Superior temporal gyrus (tissue), 1 donor: ENCODE measurements around the gene EEF1AKMT1.

Experiments used
- DNase-seq: peaks from one replicate; pipeline ENCODE4 v3.0.0-alpha.2; 2016; ENCODE audit errors: extremely low spot score

The EEF1AKMT1 gene

GRCh38 chr13:20718958-20719566, 54.7 kb downstream of the EEF1AKMT1 start:
- DNase-seq = no peak

- no peak for DNase-seq
Measured at GRCh38 chr13:20717581-20718542, 55.9 kb downstream of the EEF1AKMT1 start.

- DNase-seq = no peak
Measured at GRCh38 chr13:20716951-20717350, 56.8 kb downstream of the EEF1AKMT1 start.

GRCh38 chr13:20715330-20715712, 58.4 kb downstream of the EEF1AKMT1 start:
- peak; percentile 35 for DNase-seq

- DNase-seq = no peak
Measured at GRCh38 chr13:20714563-20715329, 59.0 kb downstream of the EEF1AKMT1 start.

- DNase-seq = no peak
Measured at GRCh38 chr13:20714161-20714560, 59.6 kb downstream of the EEF1AKMT1 start.

GRCh38 chr13:20713751-20714150, 60.0 kb downstream of the EEF1AKMT1 start:
- peak; percentile 52 for DNase-seq

GRCh38 chr13:20713014-20713376, 60.8 kb downstream of the EEF1AKMT1 start:
- DNase-seq = no peak

GRCh38 chr13:20711301-20712044, 62.3 kb downstream of the EEF1AKMT1 start:
- DNase-seq = no peak

- no peak for DNase-seq
Measured at GRCh38 chr13:20709782-20710181, 64.0 kb downstream of the EEF1AKMT1 start.

GRCh38 chr13:20709369-20709768, 64.4 kb downstream of the EEF1AKMT1 start:
- peak; percentile 31 for DNase-seq

GRCh38 chr13:20708216-20708615, 65.5 kb downstream of the EEF1AKMT1 start:
- peak; percentile 28 for DNase-seq

- DNase-seq = no peak
Measured at GRCh38 chr13:20706661-20707060, 67.1 kb downstream of the EEF1AKMT1 start.

GRCh38 chr13:20704459-20705069, 69.2 kb downstream of the EEF1AKMT1 start:
- no peak for DNase-seq

GRCh38 chr13:20703780-20704458, 69.8 kb downstream of the EEF1AKMT1 start:
- DNase-seq = peak; percentile 58

GRCh38 chr13:20702915-20703779, 70.6 kb downstream of the EEF1AKMT1 start, which contains the start of gene IL17D:
Gene IL17D, plus strand, starts transcription at chr13:20703699. Its CDS starts 303 bp downstream, at chr13:20704002.
- DNase-seq = peak; percentile 32

- peak; percentile 76 for DNase-seq
Measured at GRCh38 chr13:20702530-20702914, 71.2 kb downstream of the EEF1AKMT1 start.

- no peak for DNase-seq
Measured at GRCh38 chr13:20701461-20701860, 72.3 kb downstream of the EEF1AKMT1 start.

- no peak for DNase-seq
Measured at GRCh38 chr13:20700288-20700687, 73.5 kb downstream of the EEF1AKMT1 start.
